Endothelial cell of umbilical vein (primary cell): ENCODE measurements around the gene SERGEF. TPM values are rescaled to one million over a fixed set of nuclear protein-coding genes. Genes with fewer than 3 reads are reported as not detected.

Experiments
- BruUV-seq: library from RNA; stranded (reverse); fragments of 400-500 nt; replicated peaks from 2 replicates; lab custom pipeline; 2021; lab: Mats Ljungman, UMichigan
- CTCF ChIA-PET: fragments of 300-600, 350-600 bp; sonication (Branson Sonifier 250); formaldehyde crosslinking; loops from one replicate; lab custom pipeline; 2021; ENCODE audit warnings: antibody characterized with exemption, inconsistent platforms; lab: Charles Lee
- POLR2A ChIA-PET: fragments of 300-600, 350-600 bp; sonication (Branson Sonifier 250); formaldehyde crosslinking; loops from one replicate; lab custom pipeline; 2021; ENCODE audit warnings: antibody characterized with exemption, inconsistent platforms; lab: Charles Lee
- DNase-seq: peaks from one replicate; pipeline ENCODE4 v3.0.0-alpha.2; 2011; ENCODE audit warnings: low read depth, low spot score
- FAIRE-seq: peaks from 2 replicates; lab custom pipeline; 2011; peaks lifted over from hg19 to GRCh38; lab: Jason Lieb, UNC
- H2AFZ ChIP-seq: 2 replicates; pipeline ENCODE4 v1.6.0; 2012; ENCODE audit warnings: low read depth, low read length, control low read depth, inconsistent platforms
- H3K27ac ChIP-seq: 2 replicates; pipeline ENCODE4 v1.5.1; 2011; ENCODE audit warnings: low read depth, mild to moderate bottlenecking, control low read depth, low read length, moderate library complexity; ENCODE audit not compliant: insufficient read depth
- H3K27me3 ChIP-seq, 2 experiments: 2 replicates each; pipeline versions ENCODE4 v1.6.0 to v1.6.1; 2011; ENCODE audit warnings: low read length in 2 of 2, mixed read lengths in 1 of 2; ENCODE audit not compliant: control insufficient read depth in 2 of 2, insufficient read depth in 2 of 2
- H3K36me3 ChIP-seq, 2 experiments: 2 replicates in 1 of 2; 3 replicates in 1 of 2; pipeline ENCODE4 v1.5.1; 2011; ENCODE audit warnings: low read length in 2 of 2, mild to moderate bottlenecking in 1 of 2, moderate library complexity in 1 of 2; ENCODE audit not compliant: control insufficient read depth in 2 of 2, insufficient read depth in 2 of 2; ENCODE audit errors: extremely low read depth in 1 of 2
- H3K4me1 ChIP-seq: 3 replicates; pipeline ENCODE4 v1.5.1; 2011; ENCODE audit warnings: mild to moderate bottlenecking, low read length; ENCODE audit not compliant: control insufficient read depth, insufficient read depth; ENCODE audit errors: extremely low read depth
- H3K4me2 ChIP-seq: 2 replicates; pipeline ENCODE4 v1.6.1; 2011; ENCODE audit warnings: low read length, control low read depth, mixed read lengths; ENCODE audit not compliant: insufficient read depth
- H3K4me3 ChIP-seq, 3 experiments: fragments of 200-600 bp in 1 of 3; sonication (generic), shearing (Covaris generic) in 1 of 3; replicated peaks in 1 of 3; 2 replicates each; pipeline ENCODE4 v1.5.1; 2011 to 2016; ENCODE audit warnings: control low read depth in 3 of 3, low read length in 3 of 3, mild to moderate bottlenecking in 2 of 3, inconsistent platforms in 1 of 3, low read depth in 1 of 3, moderate library complexity in 1 of 3; ENCODE audit not compliant: insufficient read depth in 1 of 3
- H3K79me2 ChIP-seq: 2 replicates; pipeline ENCODE4 v1.6.0; 2012; ENCODE audit warnings: low read length, inconsistent platforms; ENCODE audit not compliant: control insufficient read depth, insufficient read depth
- H3K9ac ChIP-seq: replicated peaks from 2 replicates; pipeline ENCODE3; 2011; ENCODE audit warnings: low read length, control low read depth; ENCODE audit not compliant: insufficient read depth; ENCODE audit errors: extremely low read depth
- H3K9me1 ChIP-seq: replicated peaks from 3 replicates; pipeline ENCODE4 v1.6.0; 2011; ENCODE audit warnings: mild to moderate bottlenecking, low read length; ENCODE audit not compliant: control insufficient read depth, insufficient read depth; ENCODE audit errors: extremely low read depth
- H3K9me3 ChIP-seq: replicated peaks from 2 replicates; pipeline ENCODE4 v1.5.1; 2012; ENCODE audit warnings: low read length, inconsistent platforms; ENCODE audit not compliant: control insufficient read depth, insufficient read depth
- H4K20me1 ChIP-seq: replicated peaks from 2 replicates; pipeline ENCODE3; 2011; ENCODE audit warnings: mild to moderate bottlenecking, low read length; ENCODE audit not compliant: control insufficient read depth, insufficient read depth; ENCODE audit errors: extremely low read depth
- EZH2 ChIP-seq: IDR thresholded peaks from 2 replicates; pipeline ENCODE4 v1.6.1; 2012; ENCODE audit warnings: borderline replicate concordance, low read depth, mild to moderate bottlenecking, moderate library complexity, low read length, inconsistent platforms; ENCODE audit not compliant: severe bottlenecking
- FOS ChIP-seq: IDR thresholded peaks from 2 replicates; pipeline ENCODE4 v1.6.1; 2011; ENCODE audit warnings: mild to moderate bottlenecking, low read length, moderate library complexity, borderline replicate concordance; ENCODE audit not compliant: insufficient read depth
- GATA2 ChIP-seq: IDR thresholded peaks from 2 replicates; pipeline ENCODE4 v1.7.0; 2011; ENCODE audit warnings: low read depth, mild to moderate bottlenecking, moderate library complexity, mixed read lengths, low read length; ENCODE audit not compliant: insufficient read length, insufficient read depth
- JUN ChIP-seq: IDR thresholded peaks from 2 replicates; pipeline ENCODE4 v1.6.1; 2011; ENCODE audit warnings: borderline replicate concordance, low read depth; ENCODE audit not compliant: insufficient read length, insufficient read depth
- MYC ChIP-seq: IDR thresholded peaks from one replicate; pipeline ENCODE4 v1.6.1; 2011; ENCODE audit warnings: mild to moderate bottlenecking, low read depth, low read length
- POLR2A ChIP-seq: IDR thresholded peaks from 2 replicates; pipeline ENCODE4 v1.6.1; 2012; ENCODE audit warnings: low read depth, mild to moderate bottlenecking, control low read depth, low read length
- POLR2AphosphoS5 ChIP-seq: IDR thresholded peaks from 2 replicates; pipeline ENCODE4 v1.6.1; 2012; ENCODE audit warnings: low read depth, mild to moderate bottlenecking, control low read depth, low read length, moderate library complexity; ENCODE audit not compliant: insufficient read depth
- dilution Hi-C: fragments of 300-500 bp; cut with MboI; formaldehyde crosslinking; loops from one replicate; pipeline ENCODE4 v1.15.0; 2019; ENCODE audit warnings: low sequenced_read_pairs; ENCODE audit not compliant: extremely low pct_ligation_motif_present
- intact Hi-C: fragments of 100-400 bp; cut with micrococcal nuclease; formaldehyde crosslinking; loops from one replicate; pipeline ENCODE4 v1.10.0; 2022
- polyA plus RNA-seq, 4 experiments: library from polyadenylated mRNA; depleted of rRNA in 3 of 4; stranded (reverse) in 3 of 4; unstranded in 1 of 4; fragments of >200 nt; gene quantifications; 2 replicates each; pipeline versions ENCODE4 v1.2.1 to v1.2.3, GENCODE V29; 2011 to 2012; ENCODE audit warnings: missing spikeins in 1 of 4
- total RNA-seq: library from RNA; stranded (reverse); gene quantifications from 2 replicates; pipeline ENCODE4 v1.2.3, GENCODE V29; 2021
- TF ChIP-seq, protein P1 (sequence below): IDR thresholded peaks from 2 replicates; pipeline ENCODE4 v1.6.1; 2011; ENCODE audit not compliant: insufficient read depth, insufficient read length
- TF ChIP-seq, protein P2 (sequence below), 2 donors: IDR thresholded peaks; 1 replicate in 1 of 2; 2 replicates in 1 of 2; pipeline ENCODE4 v1.5.1; 2011; ENCODE audit warnings: low read length in 2 of 2, mild to moderate bottlenecking in 2 of 2, moderate library complexity in 2 of 2, control low read depth in 1 of 2, inconsistent platforms in 1 of 2, low read depth in 1 of 2; ENCODE audit not compliant: insufficient read depth in 1 of 2; ENCODE audit errors: extremely low read depth in 1 of 2

Gene SERGEF
- total and polyA plus RNA-seq, 2 donors (not counting 3 experiments of a cell fraction or from before 2014, with no cell fraction given), result 8.7 to 16.7 TPM

DNA sequence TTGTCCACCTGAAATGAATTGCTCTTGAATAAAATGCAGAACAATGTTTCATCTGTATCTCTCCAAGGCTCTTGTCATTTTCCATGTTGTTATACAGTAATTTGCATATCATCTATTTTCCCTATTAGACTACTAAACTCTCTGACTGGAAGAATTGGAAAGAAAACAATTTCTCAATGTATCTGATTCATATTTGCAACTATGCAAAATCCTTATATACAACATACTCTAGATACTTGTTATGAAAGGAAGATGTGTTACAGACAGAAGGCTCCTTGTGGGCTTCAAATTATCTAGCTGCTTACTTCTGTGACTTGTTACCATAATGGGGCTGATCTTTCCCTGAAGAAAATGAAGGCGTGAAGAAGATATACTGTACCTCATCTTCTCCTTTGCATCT lies 9.6 kb upstream of the SERGEF start:
- Histone ChIP-seq H3K4me2 (no peak overlapping the region), H3K4me3 (no peak overlapping the region), H3K4me1 (no peaks in the 10 kb centered on the region), H3K79me2 (no peaks in the 10 kb centered on the region), H3K9me3 (no peaks in the 10 kb centered on the region), H2AFZ (no peak overlapping the region), H3K27ac (no peak overlapping the region), H4K20me1 (no peaks in the 10 kb centered on the region), H3K36me3 (no peaks in the 10 kb centered on the region), H3K9ac (no peak overlapping the region), H3K27me3 (peaks cover 0 to 1% of the 10 kb centered on the region in 2 experiments), H3K9me1 (no peaks in the 10 kb centered on the region)
- intact Hi-C loops (no loop called here), dilution Hi-C loops (no loop called here)
- ChIA-PET POLR2A (no interaction called here), CTCF (no interaction called here)
- DNase-seq, result no peak
- BruUV-seq, result no TSS peak
- TF ChIP-seq, protein P1, sequence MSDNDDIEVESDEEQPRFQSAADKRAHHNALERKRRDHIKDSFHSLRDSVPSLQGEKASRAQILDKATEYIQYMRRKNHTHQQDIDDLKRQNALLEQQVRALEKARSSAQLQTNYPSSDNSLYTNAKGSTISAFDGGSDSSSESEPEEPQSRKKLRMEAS, result no peak
- no peak for TF ChIP-seq FOS
- TF ChIP-seq JUN, result no peak
- no peak for TF ChIP-seq MYC
- no peak for TF ChIP-seq EZH2
- no peak for TF ChIP-seq POLR2A
- TF ChIP-seq GATA2, result no peak
- TF ChIP-seq, protein P2, sequence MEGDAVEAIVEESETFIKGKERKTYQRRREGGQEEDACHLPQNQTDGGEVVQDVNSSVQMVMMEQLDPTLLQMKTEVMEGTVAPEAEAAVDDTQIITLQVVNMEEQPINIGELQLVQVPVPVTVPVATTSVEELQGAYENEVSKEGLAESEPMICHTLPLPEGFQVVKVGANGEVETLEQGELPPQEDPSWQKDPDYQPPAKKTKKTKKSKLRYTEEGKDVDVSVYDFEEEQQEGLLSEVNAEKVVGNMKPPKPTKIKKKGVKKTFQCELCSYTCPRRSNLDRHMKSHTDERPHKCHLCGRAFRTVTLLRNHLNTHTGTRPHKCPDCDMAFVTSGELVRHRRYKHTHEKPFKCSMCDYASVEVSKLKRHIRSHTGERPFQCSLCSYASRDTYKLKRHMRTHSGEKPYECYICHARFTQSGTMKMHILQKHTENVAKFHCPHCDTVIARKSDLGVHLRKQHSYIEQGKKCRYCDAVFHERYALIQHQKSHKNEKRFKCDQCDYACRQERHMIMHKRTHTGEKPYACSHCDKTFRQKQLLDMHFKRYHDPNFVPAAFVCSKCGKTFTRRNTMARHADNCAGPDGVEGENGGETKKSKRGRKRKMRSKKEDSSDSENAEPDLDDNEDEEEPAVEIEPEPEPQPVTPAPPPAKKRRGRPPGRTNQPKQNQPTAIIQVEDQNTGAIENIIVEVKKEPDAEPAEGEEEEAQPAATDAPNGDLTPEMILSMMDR (IDR thresholded peaks at IDR 0.05; ENCODE audit: extremely low read depth in 1 of 2, insufficient read depth in 1 of 2, low read depth in 1 of 2, low read length in 2 of 2), result no peak
- no peak for TF ChIP-seq POLR2AphosphoS5
- no peak for FAIRE-seq
